Stimulated activated CD8-positive, alpha-beta memory T cell treated with anti-CD3 and anti-CD28 coated beads, Interleukin-2, amount 100 ng/mL, for 1 hour (primary cell): ENCODE measurements around the gene GABBR2.
"Not testable (repeated sequence)": the region's sequence is repeated elsewhere in the genome, so short reads cannot be mapped to it uniquely, and the experiment has no call there.

Source experiments
- DNase-seq, 2 donors: peaks; one replicate each; pipeline ENCODE4 v3.0.0-alpha.2; 2020; ENCODE audit warnings: low read depth in 2 of 2

Gene GABBR2

DNA sequence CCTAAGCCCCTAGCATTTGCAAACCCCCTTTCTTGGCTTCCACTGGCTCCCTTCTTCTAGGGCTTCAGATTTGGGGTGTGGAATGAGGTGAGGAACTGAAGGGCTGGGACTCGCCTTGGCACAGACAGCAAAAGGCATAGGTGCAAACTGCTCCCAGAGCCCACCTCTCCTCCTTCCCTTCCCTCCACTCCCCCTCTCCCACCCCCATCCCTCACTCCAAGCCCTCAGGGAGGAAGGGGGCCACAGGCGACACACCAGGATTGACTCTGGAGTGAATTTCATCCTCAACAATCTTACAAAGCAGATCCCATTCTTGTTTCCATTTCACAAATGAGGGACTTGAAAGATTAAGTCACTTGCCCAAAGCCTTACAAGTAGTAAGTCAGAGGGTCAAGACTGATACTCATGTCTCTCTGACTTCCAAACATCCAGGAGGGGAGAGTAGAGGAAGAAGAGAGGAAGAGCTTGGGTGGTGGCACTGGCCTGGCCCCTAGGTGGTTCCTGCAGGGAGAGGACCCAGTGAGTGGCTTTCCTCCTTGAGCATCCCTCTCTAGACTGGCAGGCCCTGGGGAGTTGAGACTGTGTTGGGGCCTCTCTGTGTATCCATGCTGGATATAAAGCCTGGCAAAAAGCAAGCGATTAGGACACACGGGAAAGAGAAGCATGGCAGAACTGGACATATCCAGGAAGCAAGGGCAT, 193.1 kb downstream of the GABBR2 start:
- no peak for DNase-seq

DNA sequence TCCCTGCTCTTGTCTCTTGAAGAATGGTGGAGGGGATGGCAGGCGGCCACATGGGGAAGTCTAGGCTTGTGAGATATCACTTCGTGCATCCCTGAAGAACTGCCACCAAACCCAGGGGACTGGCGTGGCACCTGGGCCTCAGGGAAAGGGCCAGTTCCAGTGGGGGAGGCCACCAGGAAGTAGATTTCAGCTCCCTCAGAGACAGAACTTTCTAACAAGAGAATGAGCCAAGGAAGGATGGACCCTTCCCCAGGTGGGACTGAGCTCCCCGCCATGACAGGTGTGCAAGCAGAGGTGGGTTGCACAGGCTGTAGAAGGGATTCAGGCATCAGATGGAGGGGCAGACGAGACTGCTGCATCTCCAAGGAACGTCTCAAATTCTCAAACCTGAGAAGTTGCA, 193.9 kb downstream of the GABBR2 start:
- DNase-seq = no peak

DNA sequence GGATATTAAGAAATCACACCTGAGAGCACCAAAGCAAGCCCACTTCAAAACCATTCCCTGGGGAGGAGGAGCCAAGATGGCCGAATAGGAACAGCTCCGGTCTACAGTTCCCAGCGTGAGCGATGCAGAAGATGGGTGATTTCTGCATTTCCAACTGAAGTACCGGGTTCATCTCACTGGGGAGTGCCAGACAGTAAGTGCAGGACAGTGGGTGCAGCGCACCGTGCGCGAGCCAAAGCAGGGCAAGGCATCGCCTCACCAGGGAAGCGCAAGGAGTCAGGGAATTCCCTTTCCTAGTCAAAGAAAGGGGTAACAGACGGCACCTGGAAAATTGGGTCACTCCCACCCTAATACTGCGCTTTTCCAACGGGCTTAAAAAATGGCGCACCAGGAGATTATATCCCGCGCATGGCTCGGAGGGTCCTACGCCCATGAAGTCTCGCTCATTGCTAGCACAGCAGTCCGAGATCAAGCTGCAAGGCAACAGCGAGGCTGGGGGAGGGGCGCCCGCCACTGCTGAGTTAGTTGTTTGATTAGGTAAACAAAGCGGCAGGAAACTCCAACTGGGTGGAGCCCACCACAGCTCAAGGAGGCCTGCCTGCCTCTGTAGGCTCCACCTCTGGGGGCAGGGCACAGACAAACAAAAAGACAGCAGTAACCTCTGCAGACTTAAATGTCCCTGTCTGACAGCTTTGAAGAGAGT, 200.4 kb downstream of the GABBR2 start:
- not testable (repeated sequence) for DNase-seq

DNA sequence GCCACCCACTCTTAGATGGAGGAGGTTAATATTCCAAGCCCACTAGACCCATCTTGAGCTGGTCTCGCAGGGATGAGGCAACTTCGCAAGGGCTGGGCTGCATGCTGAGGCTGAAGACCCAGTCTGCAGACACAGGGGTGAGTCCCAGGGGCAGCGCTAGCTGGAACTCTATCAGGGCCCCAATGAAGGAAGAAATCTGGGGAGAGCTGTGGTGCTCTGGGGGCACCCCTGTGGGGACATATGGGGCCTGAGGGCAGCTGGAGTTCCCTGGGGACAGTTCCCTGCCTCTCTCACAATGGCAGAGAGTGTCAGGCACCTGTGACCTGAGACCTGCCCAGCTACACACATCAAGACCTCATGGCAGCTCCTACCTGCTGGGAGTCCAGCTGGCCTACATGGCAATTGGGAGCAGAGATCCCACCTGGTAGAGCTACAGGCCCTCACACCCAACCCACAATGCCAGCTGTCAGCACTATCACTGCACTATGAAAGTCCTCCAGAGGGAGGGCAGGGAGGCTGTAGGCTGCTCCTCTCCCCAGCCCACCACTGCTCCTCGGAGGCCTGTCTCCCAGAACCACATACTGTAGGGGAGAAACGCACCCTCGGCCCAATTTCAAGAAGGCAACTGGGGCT, 202.2 kb downstream of the GABBR2 start:
- DNase-seq = no peak

DNA sequence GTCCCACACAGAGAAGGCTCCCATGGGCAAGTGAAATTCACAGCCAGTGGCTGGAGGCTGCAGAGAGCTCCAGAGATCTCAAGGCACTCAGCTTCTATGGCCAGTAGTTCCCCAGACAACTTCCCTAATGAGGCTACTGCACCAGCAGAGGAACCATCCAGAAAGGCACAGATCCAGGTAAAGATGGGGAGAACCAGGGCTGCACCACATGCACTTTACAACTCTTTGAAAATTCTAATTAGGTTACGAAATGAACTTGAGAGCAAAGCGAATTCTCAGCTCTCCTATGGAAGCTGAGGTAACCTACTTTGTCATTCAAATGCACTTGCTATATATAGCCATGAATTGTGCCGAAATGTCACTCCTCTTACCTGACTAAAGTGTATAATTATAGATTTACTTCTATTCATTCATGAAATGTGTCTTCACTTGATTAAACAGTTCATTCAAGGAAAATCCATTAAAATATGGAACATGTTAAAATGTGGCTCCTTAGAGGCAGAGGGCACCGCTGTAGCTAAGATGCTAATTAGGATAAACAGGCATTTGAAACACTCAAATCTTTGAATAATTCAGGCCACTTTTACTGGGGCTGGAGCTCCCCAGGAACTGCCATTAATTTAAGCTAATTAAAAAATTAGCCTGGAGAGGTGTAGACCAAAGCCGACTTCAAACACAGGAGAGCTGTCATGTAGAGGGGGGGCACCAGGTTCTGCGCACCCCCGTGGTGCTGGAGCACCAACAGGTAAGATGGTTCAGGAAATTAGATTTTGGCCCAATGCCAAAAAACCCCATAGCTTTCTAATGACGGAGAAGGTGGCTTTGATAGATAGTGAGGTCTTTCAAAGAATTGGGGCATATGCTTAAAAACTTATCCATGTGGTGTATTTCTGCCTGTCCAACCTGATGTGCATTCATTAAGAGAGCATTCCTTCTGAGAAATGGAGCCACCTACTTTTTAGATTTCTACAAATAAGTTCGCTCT, 204.1 kb downstream of the GABBR2 start:
- no peak for DNase-seq

DNA sequence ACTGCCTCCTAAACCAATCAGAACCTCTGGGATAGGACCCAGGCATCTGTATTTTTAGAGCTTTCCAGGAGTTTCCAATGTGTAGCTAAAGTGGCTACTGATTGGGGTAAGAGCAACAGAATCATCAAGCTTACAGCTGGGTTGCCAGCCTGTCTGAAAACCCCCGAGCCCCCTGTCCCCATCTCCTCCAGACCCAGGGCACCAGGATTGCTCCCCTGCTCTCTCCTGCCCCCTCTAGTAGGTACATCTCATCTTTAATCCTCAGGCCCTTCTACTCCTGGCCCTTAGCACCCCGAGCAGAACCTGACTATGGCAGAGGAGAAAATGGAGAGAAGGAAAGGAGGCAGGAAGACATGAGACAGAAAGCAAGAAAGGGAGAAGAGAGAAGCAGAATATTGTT, 204.9 kb downstream of the GABBR2 start:
- DNase-seq = no peak

DNA sequence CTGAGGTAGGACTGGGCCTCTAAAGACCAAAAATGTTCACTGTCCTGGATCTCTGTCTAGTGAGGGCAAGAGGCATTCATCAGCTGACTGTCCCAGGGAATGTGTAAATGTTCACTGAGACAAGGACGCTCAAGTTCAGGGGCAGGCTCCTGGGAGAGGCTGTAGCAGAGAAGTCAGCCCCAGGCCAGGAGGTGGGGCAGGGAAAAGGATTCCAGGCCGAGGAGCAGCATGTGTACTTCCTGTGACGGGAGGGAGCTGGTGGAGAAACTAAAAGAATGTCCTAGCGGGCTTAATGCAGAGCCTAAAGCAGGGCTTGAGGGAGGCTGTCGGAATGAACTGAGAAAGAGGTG, 205.8 kb downstream of the GABBR2 start:
- DNase-seq = no peak

DNA sequence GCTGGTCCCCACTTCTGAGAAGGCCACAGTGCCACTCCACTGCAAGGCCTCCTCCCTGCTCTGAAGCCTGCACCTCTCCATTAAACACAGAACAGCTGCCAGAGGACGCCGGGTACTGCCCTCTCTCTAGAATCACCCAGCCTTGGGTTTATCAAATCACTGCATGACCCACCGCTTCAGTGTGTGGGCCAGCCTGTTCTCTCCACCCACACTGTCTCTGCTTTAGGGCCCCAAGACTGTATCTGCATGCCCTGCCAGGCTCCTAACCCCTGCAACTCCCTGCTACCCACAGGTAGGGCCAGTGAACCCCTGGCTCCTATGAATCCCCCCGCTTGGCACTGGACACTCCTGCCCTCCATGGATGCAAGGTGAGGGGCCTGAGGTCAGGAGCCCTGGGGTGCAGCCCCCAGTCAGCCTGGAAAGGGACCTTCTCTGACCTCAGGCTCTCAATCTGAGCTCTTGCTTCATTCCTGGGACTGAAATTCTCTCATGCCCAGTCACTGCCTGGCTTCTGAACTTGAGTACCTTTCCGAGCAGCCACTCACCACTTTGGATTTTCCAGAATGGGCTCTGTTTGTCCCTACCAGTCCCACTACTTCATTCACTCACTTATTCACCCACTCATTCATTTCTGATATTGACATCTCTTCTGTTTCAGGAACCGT, 206.3 kb downstream of the GABBR2 start:
- DNase-seq = no peak

DNA sequence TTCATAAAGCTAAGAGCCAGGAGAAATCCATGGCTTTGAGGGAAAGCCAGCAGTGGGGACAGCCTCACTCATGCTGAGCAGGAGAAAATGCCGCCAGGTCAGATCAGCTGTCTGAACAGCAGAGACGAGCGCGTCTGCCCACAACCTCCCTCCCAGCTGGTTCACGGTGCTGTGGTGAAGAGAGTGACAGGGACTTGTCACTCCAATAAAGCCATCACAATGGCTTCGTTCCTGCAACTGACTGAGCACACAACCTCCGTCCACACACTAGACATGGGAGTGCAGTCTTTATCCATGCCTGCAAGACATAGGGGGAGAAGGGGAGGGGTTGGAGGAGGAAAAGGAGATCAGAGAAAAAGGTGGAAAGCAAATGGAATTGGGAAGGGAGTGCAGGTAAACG, 206.9 kb downstream of the GABBR2 start:
- DNase-seq = no peak

DNA sequence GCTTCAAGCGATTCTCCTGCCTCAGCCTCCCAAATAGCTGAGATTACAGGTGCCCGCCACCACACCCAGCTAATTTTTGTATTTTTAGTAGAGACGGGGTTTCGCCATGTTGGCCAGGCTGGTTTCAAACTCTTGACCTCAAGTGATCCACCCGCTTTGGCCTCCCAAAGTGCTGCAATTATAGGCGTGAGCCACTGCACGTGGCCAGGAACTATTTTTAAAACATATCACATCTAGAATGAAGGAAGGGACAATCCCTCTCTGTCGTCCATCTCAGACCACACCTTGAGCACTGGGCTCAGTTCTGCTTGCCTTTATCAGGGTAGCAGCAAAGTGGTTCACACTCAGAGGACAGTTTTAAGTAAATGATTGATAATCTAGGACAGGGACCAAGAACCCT, 207.5 kb downstream of the GABBR2 start:
- DNase-seq = not testable (repeated sequence)

DNA sequence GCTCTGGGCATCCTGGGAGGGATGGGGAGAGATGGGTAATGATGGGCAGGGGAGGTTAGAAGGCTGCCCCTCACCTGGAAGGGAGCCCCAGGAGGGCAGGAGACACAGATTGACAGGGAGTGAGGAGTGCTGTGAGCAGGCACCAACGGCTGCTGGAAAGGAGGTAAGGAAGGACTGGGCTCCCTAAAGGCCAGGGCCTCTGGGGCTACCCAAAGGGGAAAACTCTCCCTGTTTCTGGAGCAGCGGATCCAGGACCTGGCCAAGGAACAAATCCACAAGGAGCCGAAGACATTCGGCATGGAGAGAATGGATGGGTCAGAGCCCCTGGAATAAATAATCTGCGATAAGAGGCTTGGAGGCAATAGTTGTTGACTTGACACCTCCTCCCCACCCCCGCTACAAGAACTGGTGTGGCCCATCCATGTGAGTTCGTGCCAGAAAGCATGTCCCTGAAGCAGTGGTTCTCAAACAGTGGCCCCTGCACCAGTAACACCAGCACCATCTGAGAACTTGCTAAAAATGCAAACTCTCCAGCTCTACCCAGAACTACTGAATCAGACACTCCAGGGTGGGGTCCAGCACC, 208.3 kb downstream of the GABBR2 start:
- DNase-seq = no peak

DNA sequence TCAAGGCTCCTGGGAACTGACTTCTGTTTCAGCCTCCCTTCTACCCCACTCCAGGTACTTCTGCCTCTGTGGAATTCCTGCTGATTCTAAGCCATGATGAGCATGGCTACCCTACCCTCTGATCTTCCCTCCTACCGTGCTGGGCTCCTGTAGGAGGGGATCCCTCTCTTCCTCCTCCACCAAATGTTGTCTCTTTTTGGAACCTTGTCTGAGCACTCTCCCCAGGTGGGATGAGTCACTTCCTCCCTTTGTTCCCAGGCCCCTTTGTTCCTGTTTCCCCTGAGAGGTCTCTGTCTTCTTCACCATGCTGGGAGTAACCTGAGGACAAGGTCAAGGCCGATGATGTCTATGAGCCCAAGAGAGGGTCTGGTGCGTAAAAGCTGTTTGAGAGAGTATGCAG, 213.2 kb downstream of the GABBR2 start:
- no peak for DNase-seq

DNA sequence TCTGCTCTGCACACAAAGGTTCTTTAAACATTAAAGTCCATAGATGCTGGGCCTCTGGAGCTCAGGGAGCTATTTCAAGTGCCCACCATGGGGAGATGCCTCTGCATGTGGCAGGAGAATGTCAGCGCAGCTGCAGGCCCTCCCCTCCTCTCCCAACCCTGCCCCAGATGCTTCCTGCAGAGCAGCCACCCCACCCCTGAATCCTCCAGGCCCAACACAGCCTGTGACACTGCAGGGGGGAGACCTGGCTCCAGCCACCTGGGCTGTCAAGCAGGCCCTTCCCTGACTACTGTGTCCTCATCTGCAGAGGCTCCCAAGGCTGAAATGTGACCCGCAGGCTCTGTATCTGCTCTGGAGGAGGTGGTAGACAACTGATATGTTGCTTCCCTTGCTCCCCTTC, 213.9 kb downstream of the GABBR2 start:
- no peak for DNase-seq

DNA sequence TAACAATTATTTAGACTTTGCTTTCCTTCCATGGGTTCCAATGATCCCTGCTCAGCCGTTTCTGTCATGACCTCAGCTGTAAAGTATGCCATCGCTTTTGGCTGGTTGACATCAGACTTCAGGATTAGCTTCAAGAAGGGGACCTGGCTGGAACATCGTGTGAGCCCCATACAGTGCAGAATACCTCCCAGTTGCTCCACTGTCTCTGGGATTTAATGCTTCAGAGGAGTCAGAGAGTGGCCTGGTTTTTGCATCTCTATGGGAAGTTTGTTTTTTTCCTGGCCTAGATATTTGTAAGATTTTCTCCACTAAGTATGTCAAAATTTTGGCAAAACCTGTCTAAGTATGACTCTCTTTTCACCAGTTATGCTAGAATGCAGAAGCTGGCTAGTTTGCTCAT, 216.9 kb downstream of the GABBR2 start:
- DNase-seq = no peak

DNA sequence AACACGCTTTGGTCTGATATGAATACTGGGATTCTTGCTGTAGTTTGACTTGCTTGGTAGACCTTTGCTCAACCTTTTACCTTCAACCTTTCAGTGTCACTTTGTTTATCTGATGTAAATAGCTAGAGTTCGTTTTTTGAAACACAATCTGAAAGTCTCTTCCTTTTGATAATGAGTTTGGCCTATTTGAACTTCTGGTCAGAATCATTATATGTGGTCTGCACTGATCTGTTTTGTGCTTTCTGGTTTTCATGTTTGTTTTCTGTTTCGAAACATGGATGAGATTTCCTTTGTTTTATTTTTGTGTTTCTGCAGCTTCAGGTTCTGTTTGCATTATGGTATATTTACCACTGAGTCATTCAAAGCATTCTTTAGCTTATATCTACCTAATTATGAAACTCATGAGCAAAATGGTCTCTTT, 217.5 kb downstream of the GABBR2 start:
- no peak for DNase-seq

DNA sequence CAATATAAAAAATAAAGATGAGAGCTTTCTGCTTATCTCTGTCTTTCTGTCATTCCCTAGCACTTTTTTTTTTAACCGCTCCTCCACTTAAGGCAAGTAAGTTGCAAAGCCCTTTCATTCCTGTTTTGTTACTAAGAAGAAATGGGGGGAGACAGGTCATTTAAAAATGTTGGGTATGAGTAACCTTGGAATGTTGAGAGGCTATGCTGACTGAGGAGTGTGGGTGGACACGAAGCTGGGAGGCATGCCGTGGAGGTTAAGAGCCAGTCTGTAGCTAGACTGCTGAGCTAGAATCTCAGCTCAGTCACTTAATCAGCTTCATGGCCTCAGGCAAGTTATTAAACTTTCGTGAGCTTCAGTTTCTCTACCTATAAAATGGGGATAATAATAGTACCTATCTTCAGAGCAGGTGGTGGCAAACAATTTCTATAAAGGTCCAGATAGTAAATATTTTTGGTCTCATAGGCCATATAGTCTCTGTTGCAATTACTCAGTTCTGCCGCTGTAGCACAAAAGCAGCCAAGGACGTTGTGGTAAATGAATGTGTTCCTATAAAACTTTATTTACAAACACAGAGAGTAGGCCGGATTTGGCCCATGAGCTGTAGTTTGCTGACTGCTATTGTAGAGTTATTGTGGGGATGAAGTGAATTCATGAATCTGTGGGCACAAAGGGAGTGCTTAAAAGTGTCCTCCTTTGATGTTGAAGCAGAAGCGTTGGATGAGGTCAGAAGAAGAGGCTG, 220.0 kb downstream of the GABBR2 start:
- DNase-seq = no peak

DNA sequence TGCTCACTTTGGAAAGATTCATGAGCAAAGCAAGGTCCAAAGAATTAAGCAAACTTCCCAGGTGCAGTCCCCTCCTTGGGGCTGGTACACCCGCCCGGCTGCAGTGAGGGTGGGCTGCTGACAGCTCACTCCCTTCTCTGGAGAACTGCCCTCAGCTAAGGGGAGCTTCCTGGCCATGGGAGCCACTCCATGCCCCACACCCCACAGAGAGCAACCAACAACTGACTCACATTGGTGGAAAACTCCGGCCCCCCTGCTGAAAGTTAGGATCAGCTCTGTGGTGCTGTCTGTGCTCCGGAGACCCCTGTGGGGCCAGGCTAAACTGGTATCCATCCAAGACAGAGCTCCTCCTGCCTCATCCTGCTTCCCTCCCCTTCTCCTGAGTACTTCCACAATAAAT, 223.0 kb downstream of the GABBR2 start:
- DNase-seq = no peak

DNA sequence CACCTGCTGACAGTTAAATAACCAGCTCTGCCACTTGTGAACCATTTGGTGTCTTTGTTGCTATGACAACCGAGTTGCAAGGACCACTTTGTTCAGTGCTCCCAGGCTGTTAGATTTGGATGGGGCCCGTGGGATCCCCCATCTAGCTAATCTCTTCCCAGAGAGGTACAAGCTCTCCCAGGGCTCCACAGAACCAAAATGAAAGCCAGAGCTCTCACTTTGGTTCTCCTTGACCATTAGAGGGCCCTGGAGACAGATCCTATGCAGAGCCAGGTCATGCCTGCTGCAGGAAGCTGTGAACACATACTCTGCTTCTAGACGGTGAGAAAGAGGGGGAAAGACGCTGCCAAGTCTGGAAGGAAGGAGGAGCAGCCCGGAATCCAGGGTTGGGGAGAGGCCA, 224.6 kb downstream of the GABBR2 start:
- no peak for DNase-seq

DNA sequence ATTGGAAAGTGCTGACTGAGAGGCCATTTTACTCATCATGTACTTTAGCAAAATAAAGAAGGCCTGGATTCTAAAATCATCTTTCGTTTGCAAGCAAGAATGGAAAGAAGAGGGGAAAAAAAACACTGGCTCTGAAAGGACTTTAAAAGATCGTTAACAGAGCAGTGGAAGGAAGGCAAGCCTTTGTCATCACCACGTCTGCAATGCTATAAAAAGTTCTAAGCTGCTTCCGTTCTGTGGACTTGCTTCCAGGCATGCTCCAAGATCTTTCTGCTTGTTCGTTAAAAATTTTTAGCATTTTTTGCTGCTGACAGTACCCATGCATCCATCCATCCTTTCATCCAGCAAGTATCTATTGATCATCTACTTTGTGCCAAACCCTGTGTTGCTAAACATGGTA, 226.5 kb downstream of the GABBR2 start:
- no peak for DNase-seq

DNA sequence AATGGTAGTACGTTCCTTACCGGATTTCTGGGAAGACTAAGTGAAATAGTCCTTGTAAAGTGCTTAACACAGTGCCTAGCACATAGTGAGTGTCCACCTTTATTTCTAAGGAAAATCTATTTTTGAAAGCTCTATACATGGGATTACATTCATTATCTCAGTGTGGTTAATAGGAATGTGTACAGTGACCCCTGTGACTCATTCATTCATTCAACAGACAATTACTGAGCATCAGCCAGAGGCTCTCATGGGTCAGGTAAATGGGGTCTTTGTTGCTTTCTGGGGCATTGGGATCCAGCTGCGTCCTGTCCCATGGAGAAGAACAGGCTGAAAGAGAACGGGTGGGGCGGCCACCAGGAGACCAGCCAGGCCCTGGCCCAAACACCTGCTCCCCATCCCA, 227.1 kb downstream of the GABBR2 start:
- DNase-seq = no peak
